Large intestine (tissue), 3 donors: Measurements from ENCODE around the gene UCP2. TPM values are rescaled to one million over a fixed set of nuclear protein-coding genes. Genes with fewer than 3 reads are reported as not detected.

Source experiments
- DNase-seq, 2 donors: peaks; one replicate each; pipeline versions ENCODE4 v3.0.0 to v3.0.0-alpha.2; 2013
- H3K27ac ChIP-seq: one replicate; pipeline ENCODE4 v1.5.1; 2013; ENCODE audit warnings: low read length
- H3K27me3 ChIP-seq: 2 replicates; pipeline ENCODE4 v1.6.1; 2013; ENCODE audit warnings: low read length; ENCODE audit not compliant: control insufficient read depth, insufficient read depth
- H3K36me3 ChIP-seq: 2 replicates; pipeline ENCODE4 v1.6.1; 2013; ENCODE audit warnings: low read length; ENCODE audit not compliant: control insufficient read depth, insufficient read depth
- H3K4me1 ChIP-seq: one replicate; pipeline ENCODE4 v1.6.1; 2013; ENCODE audit warnings: low read length; ENCODE audit not compliant: control insufficient read depth, insufficient read depth
- H3K4me3 ChIP-seq: one replicate; pipeline ENCODE4 v1.5.1; 2013; ENCODE audit warnings: low read length
- H3K9me3 ChIP-seq: one replicate; pipeline ENCODE4 v1.6.1; 2013; ENCODE audit warnings: mild to moderate bottlenecking, low read depth, low read length, moderate library complexity; ENCODE audit not compliant: control insufficient read depth
- WGBS: methylation state at CpG from one replicate; pipeline ENCODE4 v1.1.5; 2013; ENCODE audit warnings: low lambda C conversion rate; ENCODE audit not compliant: insufficient coverage; 5-methylcytosine and 5-hydroxymethylcytosine counted together
- polyA plus RNA-seq: library from polyadenylated mRNA; unstranded; fragments of 120-200 nt; gene quantifications from one replicate; pipeline ENCODE4 v1.2.1, GENCODE V29; 2013

The UCP2 gene
- polyA plus RNA-seq, 1 donor, result 47.7 TPM

DNA sequence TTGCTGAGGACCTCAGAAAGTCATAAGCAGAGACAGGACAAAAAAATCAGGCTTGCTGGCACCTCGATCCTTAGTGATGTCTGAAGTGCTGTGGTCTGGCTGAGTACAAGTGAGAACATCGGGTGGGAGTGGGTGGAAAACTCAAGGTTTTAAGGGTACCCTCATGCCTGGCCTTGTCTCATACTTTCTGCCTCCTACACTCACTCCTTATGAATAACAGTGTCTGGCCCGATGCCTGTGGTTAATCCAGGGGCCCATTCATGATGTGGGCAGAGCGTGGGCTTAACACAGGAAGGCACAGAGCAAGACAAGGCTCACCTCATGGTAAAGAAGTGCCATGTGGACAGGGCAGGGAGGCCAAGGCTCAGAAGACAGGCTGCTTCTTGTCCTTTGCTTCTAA is 37.2 kb upstream of the UCP2 start:
- Histone ChIP-seq H3K4me3 (no peak overlapping the region), H3K4me1 (peaks cover 20% of the 10 kb centered on the region), H3K9me3 (no peaks in the 10 kb centered on the region), H3K27ac (no peak overlapping the region), H3K27me3 (no peaks in the 10 kb centered on the region), H3K36me3 (peaks cover 9% of the 10 kb centered on the region)
- DNase-seq, result no peak
- no CpG with 5 or more reads among the region's 4 CpGs for WGBS

DNA sequence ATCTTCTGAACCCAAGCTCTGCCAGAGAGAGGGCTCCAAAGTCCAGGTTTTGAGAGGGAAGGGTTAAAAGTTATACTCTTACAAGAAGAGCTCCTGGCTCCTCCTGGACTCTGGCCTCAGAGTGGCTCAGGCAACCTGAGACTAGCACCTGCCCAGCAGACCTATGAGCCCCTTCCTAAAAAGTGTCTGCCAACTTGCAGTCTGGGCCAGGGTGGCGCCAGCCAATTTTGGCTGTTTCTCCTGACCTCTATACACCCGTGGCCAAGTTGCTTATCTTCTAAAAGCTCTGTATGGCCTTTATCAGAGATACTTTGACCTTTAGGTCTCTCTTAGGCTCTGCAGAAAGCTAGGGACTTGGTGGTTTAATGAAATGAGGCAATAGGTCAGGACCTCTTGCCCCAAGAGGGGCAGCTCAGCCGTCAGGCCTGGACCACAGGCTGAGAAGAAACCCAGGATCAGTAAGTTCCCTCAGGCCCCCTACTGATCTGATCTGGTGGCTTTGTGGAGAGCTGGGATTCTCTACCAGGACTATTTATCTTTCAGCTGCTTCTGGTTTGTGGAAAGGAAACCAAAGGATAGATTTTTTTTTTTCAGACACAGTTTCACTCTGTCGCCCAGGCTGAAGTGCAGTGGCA is 36.6 kb upstream of the UCP2 start:
- Histone ChIP-seq H3K27me3 (no peaks in the 10 kb centered on the region), H3K4me3 (no peak overlapping the region), H3K27ac (peak overlapping the region; percentile 50), H3K4me1 (peaks cover 20% of the 10 kb centered on the region), H3K9me3 (no peaks in the 10 kb centered on the region), H3K36me3 (peaks cover 10% of the 10 kb centered on the region)
- WGBS, result no CpG with 5 or more reads among the region's 4 CpGs
- DNase-seq, result peak; percentile 44 to 80

DNA sequence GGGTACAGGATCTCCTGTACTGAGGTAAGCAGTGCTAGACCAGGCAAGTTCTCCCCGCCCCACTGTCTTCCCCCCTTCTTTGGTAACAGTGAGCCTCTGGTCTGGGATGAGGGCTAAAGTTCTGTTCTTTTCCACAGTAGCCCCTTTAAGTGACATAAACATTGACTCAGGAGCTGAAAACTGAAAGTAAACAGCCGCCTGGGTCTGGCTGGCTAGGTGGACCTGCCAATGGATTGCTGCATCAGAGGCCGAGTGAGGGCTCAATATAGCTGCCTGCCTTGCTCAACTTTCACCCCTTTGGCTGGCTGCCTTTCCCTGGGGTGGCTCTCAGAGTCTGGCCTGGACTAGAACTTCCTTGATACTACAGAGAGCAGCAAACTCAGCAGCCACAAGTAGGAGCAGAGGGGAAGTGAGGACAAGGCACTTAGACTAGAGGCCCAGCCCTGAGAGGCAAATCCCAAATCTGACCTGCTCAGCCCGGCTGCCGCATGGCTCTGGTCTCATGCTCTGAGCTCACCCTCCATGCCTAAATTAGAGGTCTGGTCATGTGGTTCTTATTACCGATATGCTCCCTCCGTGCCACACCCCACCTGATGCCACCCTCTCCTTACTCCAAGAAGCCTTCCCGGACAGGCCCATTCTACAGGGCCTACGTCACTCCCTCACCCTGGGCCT is 35.8 kb upstream of the UCP2 start:
- H3K9me3 ChIP-seq, result no peaks in the 10 kb centered on the region
- peak overlapping the region; percentile 50 for H3K27ac ChIP-seq
- no CpG with 5 or more reads among the region's 9 CpGs for WGBS
- peaks cover 20% of the 10 kb centered on the region for H3K4me1 ChIP-seq
- H3K27me3 ChIP-seq, result no peaks in the 10 kb centered on the region
- peak; percentile 85 to 96 for DNase-seq
- no peak overlapping the region for H3K4me3 ChIP-seq
- H3K36me3 ChIP-seq, result peaks cover 12% of the 10 kb centered on the region

DNA sequence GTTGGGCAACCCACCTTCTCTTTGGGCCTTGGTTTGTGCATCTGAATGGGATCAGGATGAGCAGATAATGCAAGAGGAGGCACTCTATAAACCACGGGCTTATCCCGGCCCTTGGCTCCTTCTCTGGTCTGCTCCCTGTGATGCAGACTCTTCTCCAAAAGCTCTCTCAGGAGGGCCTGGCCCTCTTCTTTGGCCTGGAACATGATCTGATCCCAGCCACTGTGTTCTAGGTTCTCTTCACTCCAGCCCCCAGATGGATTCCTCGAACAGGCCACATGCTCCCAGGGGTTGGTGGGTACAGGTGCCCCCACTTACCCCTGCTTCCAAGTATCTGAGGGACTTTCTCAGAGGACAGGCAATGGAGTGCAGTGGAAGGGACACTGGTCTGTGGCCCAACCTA is 35.0 kb upstream of the UCP2 start:
- Histone ChIP-seq H3K9me3 (no peaks in the 10 kb centered on the region), H3K27ac (no peak overlapping the region), H3K36me3 (peaks cover 16% of the 10 kb centered on the region), H3K4me1 (peaks cover 20% of the 10 kb centered on the region), H3K4me3 (no peak overlapping the region), H3K27me3 (no peaks in the 10 kb centered on the region)
- no peak for DNase-seq
- WGBS, result no CpG with 5 or more reads among the region's 3 CpGs

DNA sequence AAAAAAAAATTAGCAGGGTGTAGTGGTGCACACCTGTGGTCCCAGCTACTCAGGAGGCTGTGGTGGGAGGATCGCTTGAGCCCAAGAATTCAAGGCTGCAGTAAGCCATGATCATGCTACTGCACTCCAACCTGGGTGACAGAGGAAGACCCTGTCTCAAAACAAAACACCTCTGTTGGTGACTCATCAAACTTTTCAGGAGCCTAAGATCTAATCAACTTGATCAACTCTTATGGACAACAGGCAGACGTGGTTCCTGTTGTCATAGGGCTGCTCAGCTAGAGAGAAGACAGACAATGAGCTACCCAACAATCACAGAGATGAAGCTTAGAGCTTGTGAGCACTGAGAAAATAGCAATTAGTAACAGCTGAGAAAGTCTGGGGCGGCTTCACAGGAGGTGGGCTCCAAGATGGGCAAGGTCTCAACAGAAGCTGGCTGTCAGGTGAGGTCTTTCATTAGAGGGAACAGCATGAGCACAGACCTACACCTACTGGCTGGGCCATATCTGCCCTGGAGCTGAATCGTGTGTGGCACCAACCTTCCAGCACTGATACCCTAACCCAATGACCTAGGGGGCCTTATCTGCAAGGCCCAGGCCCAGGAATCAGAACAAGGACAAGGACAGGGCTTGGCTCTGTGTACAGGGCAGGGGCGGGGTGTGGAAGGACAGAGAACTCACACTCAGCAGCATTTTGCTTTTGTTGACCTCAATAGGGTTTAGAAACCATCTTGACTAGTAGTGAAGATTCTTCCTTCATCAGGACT is 33.5 kb upstream of the UCP2 start:
- Histone ChIP-seq H3K4me1 (peaks cover 20% of the 10 kb centered on the region), H3K4me3 (no peak overlapping the region), H3K9me3 (no peaks in the 10 kb centered on the region), H3K27me3 (no peaks in the 10 kb centered on the region), H3K36me3 (peaks cover 18% of the 10 kb centered on the region), H3K27ac (no peak overlapping the region)
- no CpG with 5 or more reads among the region's 5 CpGs for WGBS
- DNase-seq, result no peak

DNA sequence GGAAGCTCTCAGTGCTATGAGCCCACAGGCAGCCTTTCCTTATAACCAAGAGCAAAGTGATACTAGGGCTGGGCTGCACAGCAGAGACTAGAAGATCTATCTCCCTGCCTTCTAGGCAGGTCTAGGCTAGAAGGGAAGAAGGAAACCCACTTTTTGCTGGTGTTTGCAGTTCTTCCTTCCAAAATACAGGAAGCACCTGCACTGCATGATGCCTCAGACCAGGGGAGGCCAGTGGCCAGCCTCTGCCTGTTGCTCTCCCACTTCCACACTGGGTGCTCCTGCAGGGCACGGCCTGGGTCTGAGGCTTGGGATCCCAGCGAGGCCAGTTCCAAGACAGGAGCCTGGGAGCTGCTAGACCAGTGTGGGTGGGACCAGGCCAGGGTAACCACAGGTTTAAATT is 32.2 kb upstream of the UCP2 start:
- H3K36me3 ChIP-seq, result peaks cover 18% of the 10 kb centered on the region
- no peaks in the 10 kb centered on the region for H3K27me3 ChIP-seq
- WGBS, result no CpG with 5 or more reads among the region's 2 CpGs
- H3K9me3 ChIP-seq, result no peaks in the 10 kb centered on the region
- H3K4me1 ChIP-seq, result peaks cover 20% of the 10 kb centered on the region
- no peak overlapping the region for H3K4me3 ChIP-seq
- no peak overlapping the region for H3K27ac ChIP-seq
- no peak for DNase-seq

DNA sequence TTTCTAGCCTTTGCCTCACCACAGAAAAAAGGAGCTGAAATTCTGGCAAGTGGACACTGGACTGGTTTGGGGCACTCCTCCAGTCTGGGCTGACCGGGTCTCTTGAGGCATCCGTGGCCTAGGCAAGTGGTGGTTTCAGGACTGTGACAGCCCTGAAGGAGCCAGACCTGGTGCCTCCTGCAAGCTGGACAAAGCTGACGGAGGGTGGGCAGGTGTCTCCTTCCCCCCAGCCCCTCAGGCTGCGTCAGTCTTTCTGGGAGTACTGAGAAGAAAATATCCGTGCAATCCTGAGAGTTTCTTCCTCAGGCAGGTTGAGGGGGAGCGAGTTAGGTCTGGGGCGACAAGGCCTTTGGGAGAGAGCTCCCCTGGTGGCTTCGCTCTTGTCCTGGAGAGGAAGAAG is 30.5 kb upstream of the UCP2 start:
- Histone ChIP-seq H3K9me3 (no peaks in the 10 kb centered on the region), H3K4me3 (no peak overlapping the region), H3K4me1 (peaks cover 3% of the 10 kb centered on the region), H3K36me3 (peaks cover 18% of the 10 kb centered on the region), H3K27ac (no peak overlapping the region), H3K27me3 (no peaks in the 10 kb centered on the region)
- WGBS, result no CpG with 5 or more reads among the region's 8 CpGs
- no peak for DNase-seq

DNA sequence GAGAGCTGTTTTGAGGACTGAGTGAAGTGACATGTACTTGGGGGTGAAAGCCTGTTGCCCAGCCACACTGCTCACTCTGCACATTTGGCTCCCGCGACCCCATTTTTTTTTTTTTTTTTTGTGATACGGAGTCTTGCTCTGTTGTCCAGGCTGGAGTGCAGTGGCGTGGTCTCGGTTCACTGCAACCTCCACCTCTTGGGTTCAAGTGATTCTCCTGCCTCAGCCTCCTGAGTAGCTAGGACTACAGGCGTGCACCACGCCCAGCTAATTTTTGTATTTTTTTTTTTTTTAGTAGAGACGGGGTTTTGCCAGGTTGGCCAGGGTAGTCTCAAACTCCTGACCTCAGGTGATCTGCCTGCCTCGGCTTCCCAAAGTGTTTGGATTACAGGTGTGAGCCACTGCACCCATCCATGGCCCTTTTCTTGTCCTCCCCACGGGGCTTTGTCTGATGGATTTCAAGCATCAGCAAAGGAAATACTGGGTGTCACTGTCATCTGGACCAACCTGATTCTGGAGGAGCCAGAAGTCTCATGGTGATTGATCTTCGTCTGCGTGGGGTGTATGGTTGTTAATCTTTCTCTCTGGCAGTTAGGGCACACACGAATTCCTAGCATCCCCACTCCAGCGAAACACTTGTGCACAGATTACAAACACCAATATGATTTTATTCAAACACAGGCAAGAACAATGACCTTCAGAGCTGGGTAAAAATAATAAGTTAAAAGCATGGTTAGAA is 29.6 kb upstream of the UCP2 start:
- peaks cover 18% of the 10 kb centered on the region for H3K36me3 ChIP-seq
- no peak overlapping the region for H3K4me3 ChIP-seq
- no peak overlapping the region for H3K27ac ChIP-seq
- no peaks in the 10 kb centered on the region for H3K27me3 ChIP-seq
- no peak for DNase-seq
- no peaks in the 10 kb centered on the region for H3K9me3 ChIP-seq
- H3K4me1 ChIP-seq, result no peaks in the 10 kb centered on the region
- WGBS, result no CpG with 5 or more reads among the region's 14 CpGs

DNA sequence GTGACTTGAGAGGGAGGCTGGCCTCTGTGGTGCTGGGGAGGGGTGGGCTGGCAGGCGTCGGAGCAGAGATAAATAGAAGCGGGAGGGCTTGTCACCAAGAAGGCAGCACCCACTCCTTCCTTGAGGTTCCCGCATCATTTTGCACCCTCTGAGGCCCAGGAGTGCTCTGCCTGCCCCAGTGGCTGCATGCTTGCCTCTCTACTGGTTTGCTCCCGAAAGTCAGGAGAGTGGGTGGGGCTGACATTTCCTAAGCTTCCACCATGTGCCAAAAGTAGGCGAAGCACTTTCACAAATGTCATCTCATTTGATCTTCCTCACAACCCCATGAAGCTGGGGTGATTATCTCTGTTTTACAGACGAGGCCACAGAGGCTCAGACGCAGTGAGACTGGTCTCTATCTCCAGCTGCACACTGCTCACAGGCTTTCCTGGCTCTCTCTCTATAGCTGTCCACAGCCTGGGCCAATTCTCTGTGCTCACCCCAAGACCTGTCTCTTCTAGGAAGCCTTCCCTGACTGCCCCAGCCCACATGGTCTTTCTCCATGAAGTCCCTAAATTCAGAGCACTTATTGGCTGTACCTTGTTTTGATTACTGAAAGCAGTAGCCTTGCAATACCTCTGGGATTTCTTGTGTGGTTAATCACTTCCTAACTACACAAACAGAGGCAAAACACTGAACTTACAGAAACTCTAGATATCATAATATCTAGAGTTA is 28.9 kb upstream of the UCP2 start:
- H3K27ac ChIP-seq, result no peak overlapping the region
- H3K27me3 ChIP-seq, result no peaks in the 10 kb centered on the region
- no CpG with 5 or more reads among the region's 8 CpGs for WGBS
- H3K4me1 ChIP-seq, result no peaks in the 10 kb centered on the region
- no peaks in the 10 kb centered on the region for H3K9me3 ChIP-seq
- no peak for DNase-seq
- peaks cover 16% of the 10 kb centered on the region for H3K36me3 ChIP-seq
- H3K4me3 ChIP-seq, result no peak overlapping the region
